Activated CD8-positive, alpha-beta T cell treated with anti-CD3 and anti-CD28 coated beads, Interleukin-2, amount 10 ng/mL, durations not matched to agents 7 days and 5 days (primary cell): ENCODE measurements around the gene EPC1. TPM values are rescaled to one million over a fixed set of nuclear protein-coding genes. Genes with fewer than 3 reads are reported as not detected.
"Not testable (repeated sequence)": the region's sequence is repeated elsewhere in the genome, so short reads cannot be mapped to it uniquely, and the experiment has no call there.

ENCODE experiments used
- ATAC-seq: fragments of 150-1000 bp; cut with Tn5 transposase; one replicate; pipeline ENCODE4 v1.10.0; 2021; ENCODE audit warnings: moderate library complexity
- CTCF ChIA-PET: fragments of 350-600 bp; sonication (Branson Sonifier 250); formaldehyde crosslinking; loops from one replicate; lab custom pipeline; 2021; ENCODE audit warnings: antibody characterized with exemption; lab: Charles Lee
- POLR2A ChIA-PET: fragments of 350-600 bp; sonication (Branson Sonifier 250); formaldehyde crosslinking; loops from one replicate; lab custom pipeline; 2021; ENCODE audit warnings: antibody characterized with exemption; lab: Charles Lee
- DNase-seq: peaks from one replicate; pipeline ENCODE4 v3.0.0-alpha.2; 2020
- H3K27ac Mint-ChIP-seq: one replicate; pipeline ENCODE4 v1.8.0; 2021; ENCODE audit warnings: mild to moderate bottlenecking, mixed read lengths
- H3K27me3 Mint-ChIP-seq: one replicate; pipeline ENCODE4 v1.8.0; 2021; ENCODE audit warnings: low read depth, mixed read lengths
- H3K36me3 Mint-ChIP-seq: one replicate; pipeline ENCODE4 v1.8.0; 2021; ENCODE audit warnings: low read depth, mixed read lengths
- H3K4me1 Mint-ChIP-seq: one replicate; pipeline ENCODE4 v1.8.0; 2021; ENCODE audit warnings: low read depth, mixed read lengths
- H3K4me3 Mint-ChIP-seq: one replicate; pipeline ENCODE4 v1.8.0; 2021; ENCODE audit warnings: mild to moderate bottlenecking, mixed read lengths
- H3K9me3 Mint-ChIP-seq: one replicate; pipeline ENCODE4 v1.8.0; 2022; ENCODE audit warnings: mixed read lengths; ENCODE audit not compliant: insufficient read depth
- total RNA-seq, 2 experiments: library from RNA; stranded (reverse); gene quantifications; one replicate each; pipeline ENCODE4 v1.2.3, GENCODE V29; 2021

EPC1 gene
- total RNA-seq = 10 to 100 TPM; 40.9 to 43.5 TPM

GRCh38 chr10:32346551-32347362, at the start of gene EPC1:
EPC1 (minus strand) TSS chr10:32347158; CDS start chr10:32346915, 243 bp downstream.
- peak within 1 kb of the TSS; percentile 92 for H3K4me3 Mint-ChIP-seq
- ChIA-PET POLR2A (interaction anchor here (0.7 to 4.0 kb wide), 15 partner anchors 10 to 153 kb away, joined by 3 to 22 read pairs (median 4); no protein-coding TSS in a partner anchor), CTCF (interaction anchor here (1.0 to 5.5 kb wide), 12 partner anchors 10 to 95 kb away, joined by 3 to 63 read pairs (median 10); no protein-coding TSS in a partner anchor)
- DNase-seq = peak; percentile 89
- H3K27ac Mint-ChIP-seq = peak within 1 kb of the TSS; percentile 100
- H3K9me3 Mint-ChIP-seq = no peaks in the 10 kb centered on the region
- peaks cover 58% of the 10 kb centered on the region for H3K4me1 Mint-ChIP-seq
- no peaks in the 10 kb centered on the region for H3K27me3 Mint-ChIP-seq
- ATAC-seq = peak; percentile 80
- H3K36me3 Mint-ChIP-seq = peaks cover 42% of the 10 kb centered on the region

GRCh38 chr10:32393911-32394310, 47.0 kb upstream of the EPC1 start:
- no peak overlapping the region for H3K27ac Mint-ChIP-seq
- H3K4me1 Mint-ChIP-seq = no peaks in the 10 kb centered on the region
- DNase-seq (no peak), ATAC-seq (no peak)
- H3K4me3 Mint-ChIP-seq = no peak overlapping the region
- CTCF ChIA-PET = no interaction called here
- POLR2A ChIA-PET = interaction anchor here (0.6 kb wide), 1 partner anchor 205 kb away, joined by 6 read pairs; no protein-coding TSS in a partner anchor
- H3K27me3 Mint-ChIP-seq = no peaks in the 10 kb centered on the region
- no peaks in the 10 kb centered on the region for H3K9me3 Mint-ChIP-seq
- no peaks in the 10 kb centered on the region for H3K36me3 Mint-ChIP-seq

- H3K36me3 Mint-ChIP-seq, DNase-seq, H3K4me3 Mint-ChIP-seq, CTCF ChIA-PET, H3K27me3 Mint-ChIP-seq, H3K27ac Mint-ChIP-seq, H3K4me1 Mint-ChIP-seq, POLR2A ChIA-PET, ATAC-seq, H3K9me3 Mint-ChIP-seq: not testable (repeated sequence)
Measured at GRCh38 chr10:32392284-32392683, 45.3 kb upstream of the EPC1 start.

- no peaks in the 10 kb centered on the region for H3K9me3 Mint-ChIP-seq
- H3K36me3 Mint-ChIP-seq = no peaks in the 10 kb centered on the region
- H3K4me1 Mint-ChIP-seq = peaks cover 8% of the 10 kb centered on the region
- ChIA-PET CTCF (no interaction called here), POLR2A (no interaction called here)
- H3K4me3 Mint-ChIP-seq = no peak overlapping the region
- H3K27me3 Mint-ChIP-seq = no peaks in the 10 kb centered on the region
- no peak overlapping the region for H3K27ac Mint-ChIP-seq
- DNase-seq (no peak), ATAC-seq (no peak)
Measured at GRCh38 chr10:32390193-32390592, 43.2 kb upstream of the EPC1 start.

GRCh38 chr10:32388258-32389027, 41.5 kb upstream of the EPC1 start:
- H3K4me1 Mint-ChIP-seq = peaks cover 8% of the 10 kb centered on the region
- no peak for ATAC-seq
- no peaks in the 10 kb centered on the region for H3K27me3 Mint-ChIP-seq
- no peak for DNase-seq
- H3K36me3 Mint-ChIP-seq = no peaks in the 10 kb centered on the region
- no peaks in the 10 kb centered on the region for H3K9me3 Mint-ChIP-seq
- ChIA-PET CTCF (interaction anchor here (1.2 to 1.6 kb wide), 2 partner anchors 9 to 11 kb away, joined by 3 to 5 read pairs; no protein-coding TSS in a partner anchor), POLR2A (no interaction called here)
- no peak overlapping the region for H3K4me3 Mint-ChIP-seq
- H3K27ac Mint-ChIP-seq = no peak overlapping the region

- no peak for DNase-seq
- H3K4me3 Mint-ChIP-seq = no peak overlapping the region
- H3K36me3 Mint-ChIP-seq = no peaks in the 10 kb centered on the region
- ChIA-PET POLR2A (no interaction called here), CTCF (interaction anchor here (1.0 to 1.6 kb wide), 3 partner anchors 10 to 622 kb away, joined by 3 to 5 read pairs (median 3); no protein-coding TSS in a partner anchor)
- H3K4me1 Mint-ChIP-seq = peaks cover 11% of the 10 kb centered on the region
- H3K27ac Mint-ChIP-seq = no peak overlapping the region
- no peaks in the 10 kb centered on the region for H3K9me3 Mint-ChIP-seq
- H3K27me3 Mint-ChIP-seq = no peaks in the 10 kb centered on the region
- no peak for ATAC-seq
Measured at GRCh38 chr10:32386623-32387260, 39.8 kb upstream of the EPC1 start.

GRCh38 chr10:32384171-32384570, 37.2 kb upstream of the EPC1 start:
- Mint-ChIP-seq H3K36me3 (no peaks in the 10 kb centered on the region), H3K9me3 (no peaks in the 10 kb centered on the region), H3K4me1 (peaks cover 16% of the 10 kb centered on the region), H3K4me3 (no peak overlapping the region), H3K27me3 (no peaks in the 10 kb centered on the region), H3K27ac (no peak overlapping the region)
- no peak for DNase-seq
- no peak for ATAC-seq
- CTCF ChIA-PET = no interaction called here
- POLR2A ChIA-PET = no interaction called here

- DNase-seq (no peak), ATAC-seq (no peak)
- Mint-ChIP-seq H3K27me3 (no peaks in the 10 kb centered on the region), H3K36me3 (no peaks in the 10 kb centered on the region), H3K4me3 (no peak overlapping the region), H3K27ac (no peak overlapping the region), H3K9me3 (no peaks in the 10 kb centered on the region), H3K4me1 (peaks cover 8% of the 10 kb centered on the region)
- ChIA-PET CTCF (no interaction called here), POLR2A (no interaction called here)
Measured at GRCh38 chr10:32381165-32381564, 34.2 kb upstream of the EPC1 start.

GRCh38 chr10:32379950-32380551, 33.1 kb upstream of the EPC1 start:
- CTCF ChIA-PET = interaction anchor here (2.6 kb wide), 1 partner anchor 65 kb away, joined by 22 read pairs; the partner anchor contains the start of gene CCDC7
- Mint-ChIP-seq H3K4me3 (no peak overlapping the region), H3K36me3 (peaks cover 2% of the 10 kb centered on the region), H3K27me3 (no peaks in the 10 kb centered on the region), H3K27ac (no peak overlapping the region), H3K4me1 (peaks cover 13% of the 10 kb centered on the region), H3K9me3 (no peaks in the 10 kb centered on the region)
- POLR2A ChIA-PET = interaction anchor here (2.0 to 3.4 kb wide), 3 partner anchors 28 to 65 kb away, joined by 6 to 37 read pairs (median 13); partner anchors contain the start of gene CCDC7
- ATAC-seq (no peak), DNase-seq (no peak)

- Mint-ChIP-seq H3K4me3 (no peak overlapping the region), H3K4me1 (peaks cover 16% of the 10 kb centered on the region), H3K36me3 (peaks cover 2% of the 10 kb centered on the region), H3K27me3 (no peaks in the 10 kb centered on the region), H3K9me3 (no peaks in the 10 kb centered on the region), H3K27ac (no peak overlapping the region)
- POLR2A ChIA-PET = interaction anchor here (0.7 to 3.4 kb wide), 7 partner anchors 20 to 602 kb away, joined by 3 to 37 read pairs (median 7); partner anchors contain the start of gene CCDC7
- DNase-seq (peak; percentile 45), ATAC-seq (peak; percentile 38)
- CTCF ChIA-PET = interaction anchor here (0.9 to 2.6 kb wide), 6 partner anchors 10 to 124 kb away, joined by 3 to 22 read pairs (median 6); partner anchors contain the start of gene CCDC7
Measured at GRCh38 chr10:32379318-32379949, 32.5 kb upstream of the EPC1 start.
